Renal cortex interstitium (tissue), 15 donors: Measurements from ENCODE around the gene COMMD6. TPM values are rescaled to one million over a fixed set of nuclear protein-coding genes. Genes with fewer than 3 reads are reported as not detected.

Source experiments
- DNase-seq, 11 donors: peaks; one replicate each; pipeline ENCODE4 v3.0.0-alpha.2; 2013; ENCODE audit warnings: low read depth in 9 of 11, low spot score in 4 of 11; ENCODE audit errors: extremely low read depth in 1 of 11
- long read RNA-seq, 16 experiments: transcript quantifications; one replicate each; lab custom pipeline, GENCODE V29; 2026
- polyA plus RNA-seq, 3 donors: library from polyadenylated mRNA; unstranded; fragments of 120-200 nt; gene quantifications; one replicate each; pipeline ENCODE4 v1.2.1, GENCODE V29; 2013; ENCODE audit not compliant: insufficient read length in 3 of 3

COMMD6 gene
- 100 to 1,000 TPM; 205 to 265 (median 255) TPM for polyA plus RNA-seq
- long read RNA-seq, donor 1, transcript COMMD6-210 (2 exons, 595 nt) = major isoform, 17 of 174 reads
- long read RNA-seq, donor 1, partial matches to known transcripts = 14 of 174 reads
- long read RNA-seq, donor 1, other reads (novel, unspliced or antisense) = 142 of 174 reads
- long read RNA-seq, donor 2, transcript COMMD6-210 (2 exons, 595 nt) = major isoform, 21 of 168 reads
- long read RNA-seq, donor 2, partial matches to known transcripts = 31 of 168 reads
- long read RNA-seq, donor 2, other reads (novel, unspliced or antisense) = 116 of 168 reads
- long read RNA-seq, donor 3, transcript COMMD6-210 (2 exons, 595 nt) = major isoform, 18 of 366 reads
- long read RNA-seq, donor 3, partial matches to known transcripts = 98 of 366 reads
- long read RNA-seq, donor 3, other reads (novel, unspliced or antisense) = 250 of 366 reads
- long read RNA-seq, donor 4, transcript COMMD6-210 (2 exons, 595 nt) = major isoform, 15 of 200 reads
- long read RNA-seq, donor 4, partial matches to known transcripts = 56 of 200 reads
- long read RNA-seq, donor 4, other reads (novel, unspliced or antisense) = 127 of 200 reads
- long read RNA-seq, donor 5 = 0 reads
- long read RNA-seq, donor 6, transcript COMMD6-210 (2 exons, 595 nt) = major isoform, 17 of 189 reads
- long read RNA-seq, donor 6, partial matches to known transcripts = 37 of 189 reads
- long read RNA-seq, donor 6, other reads (novel, unspliced or antisense) = 133 of 189 reads
- long read RNA-seq, donor 7, transcript COMMD6-210 (2 exons, 595 nt) = major isoform, 11 of 269 reads
- long read RNA-seq, donor 7, partial matches to known transcripts = 28 of 269 reads
- long read RNA-seq, donor 7, other reads (novel, unspliced or antisense) = 230 of 269 reads
- long read RNA-seq, donor 8 = 0 reads
- long read RNA-seq, donor 9, transcript COMMD6-210 (2 exons, 595 nt) = major isoform, 25 of 221 reads
- long read RNA-seq, donor 9, partial matches to known transcripts = 34 of 221 reads
- long read RNA-seq, donor 9, other reads (novel, unspliced or antisense) = 162 of 221 reads
- long read RNA-seq, donor 10, transcript COMMD6-210 (2 exons, 595 nt) = major isoform, 23 of 251 reads
- long read RNA-seq, donor 10, partial matches to known transcripts = 18 of 251 reads
- long read RNA-seq, donor 10, other reads (novel, unspliced or antisense) = 210 of 251 reads
- long read RNA-seq, donor 11, transcript COMMD6-210 (2 exons, 595 nt) = major isoform, 5 of 157 reads
- long read RNA-seq, donor 11, partial matches to known transcripts = 45 of 157 reads
- long read RNA-seq, donor 11, other reads (novel, unspliced or antisense) = 105 of 157 reads
- long read RNA-seq, donor 12, transcript COMMD6-210 (2 exons, 595 nt) = major isoform, 13 of 120 reads
- long read RNA-seq, donor 12, partial matches to known transcripts = 10 of 120 reads
- long read RNA-seq, donor 12, other reads (novel, unspliced or antisense) = 97 of 120 reads
- long read RNA-seq, donor 13 = 0 reads
- long read RNA-seq, donor 14, transcript COMMD6-210 (2 exons, 595 nt) = major isoform, 16 of 214 reads
- long read RNA-seq, donor 14, partial matches to known transcripts = 11 of 214 reads
- long read RNA-seq, donor 14, other reads (novel, unspliced or antisense) = 187 of 214 reads
- long read RNA-seq, donor 15, transcript COMMD6-210 (2 exons, 595 nt) = major isoform, 10 of 72 reads
- long read RNA-seq, donor 15, partial matches to known transcripts = 7 of 72 reads
- long read RNA-seq, donor 15, other reads (novel, unspliced or antisense) = 55 of 72 reads
- long read RNA-seq, donor 16, transcript COMMD6-210 (2 exons, 595 nt) = major isoform, 25 of 730 reads
- long read RNA-seq, donor 16, partial matches to known transcripts = 278 of 730 reads
- long read RNA-seq, donor 16, other reads (novel, unspliced or antisense) = 425 of 730 reads

- peak; percentile 49 to 79 (median 72) for DNase-seq
Observed at GRCh38 chr13:75537401-75538365, at the start of gene COMMD6. Gene COMMD6, minus strand, starts transcription at chr13:75537841. Its CDS starts 36 bp downstream, at chr13:75537805.

DNA sequence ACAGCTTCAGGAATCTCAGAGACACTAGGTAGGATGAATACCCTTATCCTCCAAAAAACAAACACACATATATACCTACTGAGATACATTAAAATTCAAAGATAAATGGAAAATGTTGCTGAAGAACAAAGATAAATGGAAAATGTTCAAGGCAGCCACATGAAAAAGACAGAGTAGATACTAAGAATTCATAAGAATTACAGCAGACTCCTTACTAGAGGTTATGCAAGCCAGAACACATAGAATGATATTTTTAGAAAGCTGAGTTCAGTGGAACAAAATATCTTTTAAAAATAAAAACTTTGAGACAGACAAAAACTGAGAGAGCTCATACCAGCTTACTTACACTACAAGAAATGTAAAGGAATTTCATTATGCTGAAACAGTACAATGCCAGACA, 47.5 kb upstream of the COMMD6 start:
- no peak for DNase-seq

- DNase-seq = no peak
Observed at GRCh38 chr13:75583091-75583490, 45.5 kb upstream of the COMMD6 start.

DNA sequence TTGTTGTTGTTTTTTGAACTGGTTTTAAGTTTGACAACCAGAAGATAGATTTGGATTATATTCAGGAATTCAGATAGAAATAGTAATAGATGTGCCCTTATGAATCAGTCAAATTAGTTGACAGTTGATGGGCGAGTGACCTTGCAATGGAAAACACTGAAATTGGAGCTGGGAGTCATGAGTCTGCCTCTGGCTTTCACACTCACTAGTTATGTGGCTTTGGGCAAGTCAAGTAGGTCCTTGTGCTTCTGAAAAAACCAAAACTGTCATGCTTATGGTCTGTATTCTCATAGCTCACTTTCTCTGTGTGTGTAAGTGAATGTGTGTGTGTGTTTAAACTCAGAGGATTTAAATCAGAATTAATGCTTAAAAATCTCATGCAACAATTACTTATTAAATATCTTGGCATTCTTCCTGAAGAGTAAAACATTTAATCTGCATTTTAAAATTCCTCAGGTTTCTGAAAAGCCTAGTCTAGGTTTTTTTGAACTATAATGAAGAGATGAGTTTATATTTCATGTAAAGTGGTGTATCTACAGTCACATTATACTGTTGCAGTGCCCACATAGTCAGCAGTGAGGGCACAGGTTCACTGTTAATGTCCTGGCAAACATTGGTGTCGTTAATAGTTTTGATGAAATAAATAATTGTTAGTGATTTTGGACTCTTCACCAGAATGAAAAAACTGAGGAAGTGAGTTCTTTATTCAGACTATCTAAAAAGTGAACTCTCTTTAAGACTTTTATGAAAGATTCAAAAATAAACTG, 44.4 kb upstream of the COMMD6 start:
- DNase-seq = no peak

- no peak for DNase-seq
Observed at GRCh38 chr13:75579529-75579928, 41.9 kb upstream of the COMMD6 start.

DNA sequence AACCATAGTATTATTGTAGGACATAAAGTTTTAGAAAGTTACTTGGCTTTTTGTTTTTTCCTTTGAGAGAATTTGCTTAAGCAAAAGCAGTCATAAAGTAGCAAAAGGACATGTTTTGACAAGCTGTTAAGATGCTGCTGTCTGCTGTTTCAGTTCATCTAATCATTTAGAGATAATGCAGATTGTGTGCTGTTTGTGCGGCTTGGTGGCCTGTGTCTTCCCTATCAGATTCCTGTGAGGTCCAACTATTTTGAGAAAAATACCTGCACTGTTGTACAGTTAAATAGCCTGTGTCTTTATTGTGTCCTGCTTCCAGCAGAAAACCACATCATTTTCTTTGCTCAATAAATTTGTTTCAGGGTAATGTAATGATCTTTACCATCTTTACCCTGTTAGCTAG, 31.9 kb upstream of the COMMD6 start:
- DNase-seq = no peak

DNA sequence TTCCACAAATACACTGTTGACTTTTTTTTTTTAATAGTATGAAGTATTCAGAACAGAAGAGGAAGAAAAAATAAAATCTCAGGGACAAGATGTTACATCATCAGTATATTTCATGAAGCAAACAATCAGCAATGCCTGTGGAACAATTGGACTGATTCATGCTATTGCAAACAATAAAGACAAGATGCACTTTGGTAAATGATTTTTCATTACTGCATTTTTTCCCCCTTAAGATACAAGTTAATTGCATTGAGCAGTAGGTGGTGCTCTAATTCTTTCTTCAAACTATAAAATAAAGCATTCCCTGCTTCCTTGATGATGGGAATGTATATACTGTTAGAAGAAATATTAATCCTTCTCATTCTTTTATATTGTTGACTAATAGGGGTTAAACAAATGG, 29.0 kb upstream of the COMMD6 start:
- DNase-seq = peak in 2 of 11 donors; percentile 2 to 7

DNA sequence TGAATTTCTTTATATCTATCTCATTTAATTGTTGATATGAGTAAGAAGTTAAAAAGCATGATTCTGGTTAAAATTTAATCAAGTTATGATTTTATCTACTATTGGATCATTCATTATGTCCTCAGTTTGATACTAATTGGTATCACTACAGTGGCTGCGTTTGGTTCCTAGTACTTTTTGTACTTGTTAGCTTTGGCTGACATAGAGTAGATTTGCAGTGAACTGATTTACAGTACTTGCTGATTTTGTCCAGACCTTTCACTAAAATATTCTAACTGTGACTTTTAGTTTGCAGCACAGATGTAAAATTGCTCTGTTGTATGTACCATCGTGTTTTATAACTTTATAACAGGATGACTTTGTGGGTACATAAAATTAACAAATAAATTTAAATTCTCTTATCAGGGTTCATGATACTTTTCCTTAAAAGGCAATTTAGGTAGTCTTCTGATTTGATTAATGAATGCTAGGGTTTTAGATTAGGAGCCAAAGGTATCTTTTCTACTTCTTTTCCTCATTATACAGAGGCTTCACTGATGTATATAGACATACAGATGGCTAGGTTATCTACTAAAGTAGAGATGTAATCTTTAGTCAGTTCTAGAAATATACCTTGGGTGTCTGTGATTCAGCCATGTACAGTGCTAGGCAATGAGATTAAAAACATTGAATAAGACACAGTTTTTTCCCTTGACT, 20.7 kb upstream of the COMMD6 start:
- DNase-seq = no peak

DNA sequence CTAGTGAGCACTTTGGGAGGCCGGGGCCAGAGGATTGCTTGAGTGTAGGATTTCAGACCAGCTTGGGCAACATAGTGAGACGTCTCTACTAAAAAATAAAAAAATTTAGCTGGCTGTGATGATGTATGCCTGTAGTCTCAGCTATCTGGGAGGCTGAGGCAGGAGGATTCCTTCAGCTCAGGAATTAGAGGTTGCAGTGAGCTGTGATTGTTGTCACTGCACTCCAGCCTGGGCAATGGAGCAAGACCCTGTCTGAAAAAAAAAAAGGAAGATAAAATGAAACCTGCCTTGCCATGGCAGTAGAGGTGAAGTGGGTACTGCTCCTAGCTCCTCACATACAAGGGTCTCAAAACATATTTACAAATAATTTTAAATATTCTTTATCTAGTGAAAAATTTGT, 19.3 kb upstream of the COMMD6 start:
- DNase-seq = no peak

GRCh38 chr13:75555836-75556235, 18.2 kb upstream of the COMMD6 start:
- DNase-seq = no peak

- DNase-seq = no peak
Observed at GRCh38 chr13:75554981-75555380, 17.3 kb upstream of the COMMD6 start.

DNA sequence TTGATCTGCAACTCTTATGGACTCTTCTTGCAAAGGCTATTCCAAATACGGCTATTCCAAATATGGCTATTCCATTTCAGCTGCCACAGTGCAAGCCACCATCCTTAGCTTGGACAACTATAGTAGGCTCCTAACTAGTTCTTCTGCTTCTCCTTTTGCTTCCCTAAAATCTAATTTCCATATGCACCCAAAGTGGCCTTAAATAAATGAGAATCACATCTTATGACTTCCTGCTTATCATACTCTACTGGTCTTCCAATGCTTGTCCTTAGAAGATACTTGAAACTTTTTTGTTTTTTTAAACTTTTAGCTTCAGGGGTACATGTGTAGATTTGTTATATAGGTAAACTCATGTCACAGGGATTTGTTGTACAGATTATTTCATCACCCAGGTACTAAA, 16.8 kb upstream of the COMMD6 start:
- DNase-seq = no peak

- DNase-seq = peak in 5 of 11 donors; percentile 17 to 47 (median 33)
Observed at GRCh38 chr13:75550159-75550567, 12.5 kb upstream of the COMMD6 start.

GRCh38 chr13:75549262-75550158, 11.9 kb upstream of the COMMD6 start, which contains the start of gene UCHL3:
Gene UCHL3, plus strand, starts transcription at chr13:75549791. Its CDS starts 30 bp downstream, at chr13:75549821.
- DNase-seq = peak; percentile 91 to 98 (median 95)
